Dermis blood vessel endothelial cell (primary cell): ENCODE results near the gene ZMYND15. TPM values are rescaled to one million over a fixed set of nuclear protein-coding genes. Genes with fewer than 3 reads are reported as not detected.

Source experiments
- DNase-seq: peaks from one replicate; pipeline ENCODE4 v3.0.0; 2010
- total RNA-seq: library from RNA; depleted of rRNA; stranded (reverse); fragments of >200 nt; gene quantifications from 2 replicates; pipeline ENCODE4 v1.2.3, GENCODE V29; 2014

ZMYND15 gene
- total RNA-seq, 1 donor from 2014 or later, result not detected

- peak; percentile 38 for DNase-seq
These were observed 46.5 kb downstream of the ZMYND15 start, which contains the start of gene VMO1 for GRCh38 chr17:4786106-4786511. VMO1 (minus strand) TSS chr17:4786364; CDS start chr17:4786352, 12 bp downstream.

- DNase-seq, result no peak
These were observed 46.9 kb downstream of the ZMYND15 start for GRCh38 chr17:4786516-4786915.

- DNase-seq, result no peak
These were observed 48.6 kb downstream of the ZMYND15 start for GRCh38 chr17:4788159-4788806.

- no peak for DNase-seq
These were observed 49.4 kb downstream of the ZMYND15 start, which contains the start of gene GLTPD2 for GRCh38 chr17:4788807-4789700. GLTPD2 (plus strand) TSS chr17:4788964; CDS start chr17:4789012, 48 bp downstream.

GRCh38 chr17:4789701-4789950, 50.0 kb downstream of the ZMYND15 start:
- no peak for DNase-seq

GRCh38 chr17:4789951-4790704, 50.5 kb downstream of the ZMYND15 start:
- peak; percentile 88 for DNase-seq

GRCh38 chr17:4790705-4791088, 51.1 kb downstream of the ZMYND15 start:
- DNase-seq, result no peak

- DNase-seq, result no peak
These were observed 55.5 kb downstream of the ZMYND15 start for GRCh38 chr17:4795168-4795567.

Other genes with a start within 250 kb of the ZMYND15 start
- gene SPNS2, start 241.0 kb upstream of the ZMYND15 start, total RNA-seq, result 84.6 and 122 TPM in 2 replicates
- 32.2 and 52.0 TPM in 2 replicates for gene MYBBP1A, start 184.4 kb upstream of the ZMYND15 start, total RNA-seq
- gene GGT6, start 179.3 kb upstream of the ZMYND15 start, total RNA-seq, result not detected in 2 replicates
- gene SMTNL2, start 155.3 kb upstream of the ZMYND15 start, total RNA-seq, result under 0.01 TPM in 1 of 2 replicates, not detected in the other
- gene ALOX15, start 98.2 kb upstream of the ZMYND15 start, total RNA-seq, result not detected in 2 replicates
- gene PELP1, start 35.7 kb upstream of the ZMYND15 start, total RNA-seq, result 33.5 and 64.0 TPM in 2 replicates
- gene ARRB2, start 29.2 kb upstream of the ZMYND15 start, total RNA-seq, result 6.6 and 9.6 TPM in 2 replicates
- gene MED11, start 8.4 kb upstream of the ZMYND15 start, total RNA-seq, result 12.1 TPM in 2 replicates
- gene CXCL16, start 95 bp downstream of the ZMYND15 start, total RNA-seq, result 1.5 and 2.2 TPM in 2 replicates
- gene TM4SF5, start 32.1 kb downstream of the ZMYND15 start, total RNA-seq, result not detected in 2 replicates
- 0.51 TPM in 1 of 2 replicates, not detected in the other for gene VMO1, start 46.5 kb downstream of the ZMYND15 start, total RNA-seq
- not detected in 2 replicates for gene GLTPD2, start 49.1 kb downstream of the ZMYND15 start, total RNA-seq
- 157 and 202 TPM in 2 replicates for gene PSMB6, start 56.3 kb downstream of the ZMYND15 start, total RNA-seq
- gene PLD2, start 67.3 kb downstream of the ZMYND15 start, total RNA-seq, result 35.1 and 47.2 TPM in 2 replicates
- gene MINK1, start 93.5 kb downstream of the ZMYND15 start, total RNA-seq, result 44.9 and 58.2 TPM in 2 replicates
- 0.68 and 1.1 TPM in 2 replicates for gene C17orf107, start 159.7 kb downstream of the ZMYND15 start, total RNA-seq
- gene CHRNE, start 163.3 kb downstream of the ZMYND15 start, total RNA-seq, result 0.85 and 3.6 TPM in 2 replicates
- gene GP1BA, start 192.4 kb downstream of the ZMYND15 start, total RNA-seq, result not detected in 2 replicates
- 59.2 and 67.8 TPM in 2 replicates for gene SLC25A11, start 200.2 kb downstream of the ZMYND15 start, total RNA-seq
- 13.6 and 23.7 TPM in 2 replicates for gene RNF167, start 200.4 kb downstream of the ZMYND15 start, total RNA-seq
- gene PFN1, start 208.7 kb downstream of the ZMYND15 start, total RNA-seq, result 298 and 729 TPM in 2 replicates
- gene ENO3, start 211.3 kb downstream of the ZMYND15 start, total RNA-seq, result 3.3 and 7.0 TPM in 2 replicates
- gene SPAG7, start 228.0 kb downstream of the ZMYND15 start, total RNA-seq, result 57.5 and 64.1 TPM in 2 replicates
- gene CAMTA2, start 247.8 kb downstream of the ZMYND15 start, total RNA-seq, result 4.9 and 11.4 TPM in 2 replicates